ENCODE measurements around the gene FCRL6.

The FCRL6 gene

GRCh38 chr1:159839116-159839849, 37.1 kb downstream of the FCRL6 start:
- Histone ChIP-seq H3K27ac (ENCODE audit: low read depth, low read length) (no peak overlapping the region), H3K9me3 (ENCODE audit: low read length) (no peaks in the 10 kb centered on the region), H3K4me3 (ENCODE audit: low read depth in 1 of 2, low read length in 2 of 2) (no peak overlapping the region), H3K9ac (ENCODE audit: low read length) (no peak overlapping the region), H3K36me3 (ENCODE audit: insufficient read depth, low read length) (peaks cover 5% of the 10 kb centered on the region), H3K27me3 (ENCODE audit: control insufficient read depth in 1 of 2, insufficient read depth in 2 of 2, low read length in 2 of 2) (no peaks in the 10 kb centered on the region), H3K4me1 (ENCODE audit: insufficient read depth, low read length) (no peaks in the 10 kb centered on the region)

GRCh38 chr1:159841749-159842148, 39.6 kb downstream of the FCRL6 start:
- Histone ChIP-seq H3K9ac (ENCODE audit: low read length) (no peak overlapping the region), H3K4me1 (ENCODE audit: insufficient read depth, low read length) (no peaks in the 10 kb centered on the region), H3K27me3 (ENCODE audit: control insufficient read depth in 1 of 2, insufficient read depth in 2 of 2, low read length in 2 of 2) (no peaks in the 10 kb centered on the region), H3K4me3 (ENCODE audit: low read depth in 1 of 2, low read length in 2 of 2) (no peak overlapping the region), H3K27ac (ENCODE audit: low read depth, low read length) (no peak overlapping the region), H3K36me3 (ENCODE audit: insufficient read depth, low read length) (peaks cover 5% of the 10 kb centered on the region), H3K9me3 (ENCODE audit: low read length) (no peaks in the 10 kb centered on the region)

GRCh38 chr1:159843459-159843858, 41.3 kb downstream of the FCRL6 start:
- peaks cover 5% of the 10 kb centered on the region for H3K36me3 ChIP-seq (ENCODE audit: insufficient read depth, low read length)
- no peaks in the 10 kb centered on the region for H3K27me3 ChIP-seq (ENCODE audit: control insufficient read depth in 1 of 2, insufficient read depth in 2 of 2, low read length in 2 of 2)

GRCh38 chr1:159845751-159846629, 43.8 kb downstream of the FCRL6 start:
- no peak overlapping the region for H3K27ac ChIP-seq (ENCODE audit: low read depth, low read length)
- H3K36me3 ChIP-seq (ENCODE audit: insufficient read depth, low read length): no peaks in the 10 kb centered on the region
- no peaks in the 10 kb centered on the region for H3K9me3 ChIP-seq (ENCODE audit: low read length)
- H3K27me3 ChIP-seq (ENCODE audit: control insufficient read depth in 1 of 2, insufficient read depth in 2 of 2, low read length in 2 of 2): no peaks in the 10 kb centered on the region
- no peak overlapping the region for H3K9ac ChIP-seq (ENCODE audit: low read length)
- H3K4me1 ChIP-seq (ENCODE audit: insufficient read depth, low read length): no peaks in the 10 kb centered on the region
- H3K4me3 ChIP-seq (ENCODE audit: low read depth in 1 of 2, low read length in 2 of 2): no peak overlapping the region

More at GRCh38 chr1:159843459-159843858, 41.3 kb downstream of the FCRL6 start:
- no peak overlapping the region for H3K27ac ChIP-seq (ENCODE audit: low read depth, low read length)
- no peak overlapping the region for H3K4me3 ChIP-seq (ENCODE audit: low read depth in 1 of 2, low read length in 2 of 2)
- H3K9ac ChIP-seq (ENCODE audit: low read length): no peak overlapping the region
- no peaks in the 10 kb centered on the region for H3K9me3 ChIP-seq (ENCODE audit: low read length)
- no peaks in the 10 kb centered on the region for H3K4me1 ChIP-seq (ENCODE audit: insufficient read depth, low read length)

GRCh38 chr1:159847231-159847630, 45.1 kb downstream of the FCRL6 start:
- H3K4me3 ChIP-seq (ENCODE audit: low read depth in 1 of 2, low read length in 2 of 2): no peak overlapping the region
- no peaks in the 10 kb centered on the region for H3K4me1 ChIP-seq (ENCODE audit: insufficient read depth, low read length)
- H3K9ac ChIP-seq (ENCODE audit: low read length): no peak overlapping the region
- no peaks in the 10 kb centered on the region for H3K9me3 ChIP-seq (ENCODE audit: low read length)
- no peaks in the 10 kb centered on the region for H3K36me3 ChIP-seq (ENCODE audit: insufficient read depth, low read length)
- H3K27ac ChIP-seq (ENCODE audit: low read depth, low read length): no peak overlapping the region
- H3K27me3 ChIP-seq (ENCODE audit: control insufficient read depth in 1 of 2, insufficient read depth in 2 of 2, low read length in 2 of 2): no peaks in the 10 kb centered on the region

- no peak overlapping the region for H3K4me3 ChIP-seq (ENCODE audit: low read depth in 1 of 2, low read length in 2 of 2)
- no peaks in the 10 kb centered on the region for H3K36me3 ChIP-seq (ENCODE audit: insufficient read depth, low read length)
Measured at GRCh38 chr1:159848326-159848725, 46.2 kb downstream of the FCRL6 start.

GRCh38 chr1:159849626-159850366, 47.6 kb downstream of the FCRL6 start:
- no peak overlapping the region for H3K27ac ChIP-seq (ENCODE audit: low read depth, low read length)
- H3K4me1 ChIP-seq (ENCODE audit: insufficient read depth, low read length): peaks cover 12% of the 10 kb centered on the region
- no peak overlapping the region for H3K4me3 ChIP-seq (ENCODE audit: low read depth in 1 of 2, low read length in 2 of 2)
- no peaks in the 10 kb centered on the region for H3K9me3 ChIP-seq (ENCODE audit: low read length)
- H3K36me3 ChIP-seq (ENCODE audit: insufficient read depth, low read length): no peaks in the 10 kb centered on the region
- H3K9ac ChIP-seq (ENCODE audit: low read length): no peak overlapping the region
- no peaks in the 10 kb centered on the region for H3K27me3 ChIP-seq (ENCODE audit: control insufficient read depth in 1 of 2, insufficient read depth in 2 of 2, low read length in 2 of 2)

More at GRCh38 chr1:159848326-159848725, 46.2 kb downstream of the FCRL6 start:
- H3K27me3 ChIP-seq (ENCODE audit: control insufficient read depth in 1 of 2, insufficient read depth in 2 of 2, low read length in 2 of 2): no peaks in the 10 kb centered on the region
- H3K9me3 ChIP-seq (ENCODE audit: low read length): no peaks in the 10 kb centered on the region
- H3K4me1 ChIP-seq (ENCODE audit: insufficient read depth, low read length): peaks cover 6% of the 10 kb centered on the region
- no peak overlapping the region for H3K9ac ChIP-seq (ENCODE audit: low read length)
- no peak overlapping the region for H3K27ac ChIP-seq (ENCODE audit: low read depth, low read length)

- Histone ChIP-seq H3K4me1 (ENCODE audit: insufficient read depth, low read length) (peaks cover 12% of the 10 kb centered on the region), H3K36me3 (ENCODE audit: insufficient read depth, low read length) (no peaks in the 10 kb centered on the region), H3K27me3 (ENCODE audit: control insufficient read depth in 1 of 2, insufficient read depth in 2 of 2, low read length in 2 of 2) (no peaks in the 10 kb centered on the region), H3K27ac (ENCODE audit: low read depth, low read length) (no peak overlapping the region), H3K9ac (ENCODE audit: low read length) (no peak overlapping the region), H3K4me3 (ENCODE audit: low read depth in 1 of 2, low read length in 2 of 2) (no peak overlapping the region), H3K9me3 (ENCODE audit: low read length) (no peaks in the 10 kb centered on the region)
Measured at GRCh38 chr1:159851407-159851806, 49.2 kb downstream of the FCRL6 start.

- Histone ChIP-seq H3K9ac (ENCODE audit: low read length) (peak overlapping the region; percentile 53), H3K27ac (ENCODE audit: low read depth, low read length) (peak overlapping the region; percentile 94), H3K36me3 (ENCODE audit: insufficient read depth, low read length) (no peaks in the 10 kb centered on the region), H3K4me1 (ENCODE audit: insufficient read depth, low read length) (peaks cover 12% of the 10 kb centered on the region), H3K9me3 (ENCODE audit: low read length) (no peaks in the 10 kb centered on the region), H3K27me3 (ENCODE audit: control insufficient read depth in 1 of 2, insufficient read depth in 2 of 2, low read length in 2 of 2) (no peaks in the 10 kb centered on the region), H3K4me3 (ENCODE audit: low read depth in 1 of 2, low read length in 2 of 2) (peak overlapping the region in 1 of 2 donors; percentile 64)
Measured at GRCh38 chr1:159853417-159854115, 51.4 kb downstream of the FCRL6 start.

GRCh38 chr1:159854116-159854692, 52.0 kb downstream of the FCRL6 start:
- H3K4me1 ChIP-seq (ENCODE audit: insufficient read depth, low read length): peaks cover 12% of the 10 kb centered on the region
- H3K9me3 ChIP-seq (ENCODE audit: low read length): no peaks in the 10 kb centered on the region
- peak overlapping the region; percentile 94 for H3K27ac ChIP-seq (ENCODE audit: low read depth, low read length)
- H3K27me3 ChIP-seq (ENCODE audit: control insufficient read depth in 1 of 2, insufficient read depth in 2 of 2, low read length in 2 of 2): no peaks in the 10 kb centered on the region
- peak overlapping the region; percentile 64 to 73 for H3K4me3 ChIP-seq (ENCODE audit: low read depth in 1 of 2, low read length in 2 of 2)
- H3K36me3 ChIP-seq (ENCODE audit: insufficient read depth, low read length): no peaks in the 10 kb centered on the region
- H3K9ac ChIP-seq (ENCODE audit: low read length): peak overlapping the region; percentile 53
